ENCODE results near the gene KIAA1671. TPM values are rescaled to one million over a fixed set of nuclear protein-coding genes. Genes with fewer than 3 reads are reported as not detected.

Gene KIAA1671
- total and polyA plus RNA-seq, 2 of the 4 experiments (the other 2 are of a cell fraction) = 0.02 TPM; not detected in 1

GRCh38 chr22:24965822-24966626, 13.5 kb downstream of the KIAA1671 start:
- intact Hi-C loops (cut with micrococcal nuclease) = no loop called here
- DNase-seq = no peak

More at GRCh38 chr22:24965822-24966626, 13.5 kb downstream of the KIAA1671 start:
- Histone ChIP-seq H2AK5ac (ENCODE audit: low read depth, low read length) (no peak overlapping the region), H3K4me1 (ENCODE audit: control insufficient read depth, insufficient read depth, low read length) (no peaks in the 10 kb centered on the region), H3K9me3 (ENCODE audit: control insufficient read depth, insufficient read depth, low read length) (no peaks in the 10 kb centered on the region), H4K20me1 (ENCODE audit: insufficient read depth, low read length) (no peaks in the 10 kb centered on the region), H4K91ac (ENCODE audit: insufficient read depth, low read depth, low read length) (no peak overlapping the region), H2BK15ac (ENCODE audit: low read depth, low read length) (no peak overlapping the region), H3K4me3 (ENCODE audit: insufficient read depth, low read depth, low read length) (no peak overlapping the region), H3K18ac (ENCODE audit: low read depth, low read length) (no peak overlapping the region), H3K14ac (replicated peaks; ENCODE audit: low read depth, low read length) (no peak overlapping the region), H3K23ac (ENCODE audit: low read depth, low read length) (no peak overlapping the region), H3K9ac (ENCODE audit: low read depth, low read length) (no peak overlapping the region), H3K4ac (ENCODE audit: low read depth, low read length) (no peak overlapping the region), H3K9me1 (ENCODE audit: insufficient read depth, low read length) (no peaks in the 10 kb centered on the region), H2BK20ac (ENCODE audit: low read depth, low read length) (no peak overlapping the region), H2BK120ac (ENCODE audit: low read depth, low read length) (no peak overlapping the region), H4K5ac (ENCODE audit: low read depth, low read length) (no peak overlapping the region), H3K27ac (ENCODE audit: insufficient read depth, low read length) (no peak overlapping the region), H3K4me2 (ENCODE audit: low read depth, low read length) (no peak overlapping the region), H3K27me3 (ENCODE audit: control insufficient read depth, insufficient read depth, low read length) (no peaks in the 10 kb centered on the region; the same call in 1 of the 2 replicates), H3K36me3 (ENCODE audit: control insufficient read depth, insufficient read depth, low read length) (no peaks in the 10 kb centered on the region), H3K56ac (ENCODE audit: extremely low read depth, insufficient read depth, low read length) (no peak overlapping the region), H2BK5ac (ENCODE audit: low read depth, low read length, poor library complexity, severe bottlenecking) (no peak overlapping the region), H2AK9ac (replicated peaks; ENCODE audit: low read depth, low read length, poor library complexity) (no peak overlapping the region), H3K79me1 (ENCODE audit: low read depth in 1 of 2, low read length in 2 of 2) (no peaks in the 10 kb centered on the region), H4K8ac (ENCODE audit: low read depth in 2 of 2, low read length in 2 of 2) (no peak overlapping the region), H2AFZ (replicated peaks; ENCODE audit: low read length, poor library complexity) (no peak overlapping the region)
- dilution Hi-C loops (cut with HindIII; ENCODE audit: low sequenced_read_pairs, unreplicated experiment) = no loop called here
- no peak for TF ChIP-seq MAZ (IDR thresholded peaks at IDR 0.05; ENCODE audit: borderline replicate concordance, low read depth, low read length)
- no peak for TF ChIP-seq FOS (IDR thresholded peaks at IDR 0.05; ENCODE audit: low read depth, low read length)
- TF ChIP-seq USF2 (IDR thresholded peaks at IDR 0.05; ENCODE audit: low read depth, low read length) = no peak
- TF ChIP-seq CTCF (conservative IDR thresholded peaks at IDR 0.05; ENCODE audit: low read depth, low read length) = no peak
- 20% methylated on average over 1 of the region's 9 CpGs; no CpG with 5 or more reads in 1 of the 2 experiments for WGBS, 2 experiments (ENCODE audit: extremely low coverage in 2 of 2, insufficient read length in 1 of 2)
- CTCF ChIA-PET = interaction anchor here (0.6 kb wide), 1 partner anchor 221 kb away, joined by 5 read pairs; no protein-coding TSS in a partner anchor
- no peak for ATAC-seq (ENCODE audit: low read depth)
- in situ Hi-C loops (cut with MboI; ENCODE audit: low sequenced_read_pairs) = no loop called here
- POLR2A ChIA-PET (ENCODE audit: unreplicated experiment) = no interaction called here
- no TSS peak for BruUV-seq (replicated peaks)
